Vagina (tissue), 2 donors: ENCODE results near the gene LRWD1.

ENCODE experiments used
- CTCF ChIP-seq, 3 experiments: fragments of 450-650 bp in 2 of 3; fragments of 200-600 bp in 1 of 3; sonication (generic) in 1 of 3; IDR thresholded peaks; one replicate each; pipeline ENCODE4 v1.5.1; 2017 to 2019; ENCODE audit warnings: antibody characterized with exemption in 3 of 3, mild to moderate bottlenecking in 2 of 3, moderate library complexity in 2 of 3
- POLR2A ChIP-seq, 2 donors: fragments of 450-650 bp; IDR thresholded peaks; one replicate each; pipeline ENCODE4 v1.6.1; 2017; ENCODE audit warnings: antibody characterized with exemption in 2 of 2, mild to moderate bottlenecking in 2 of 2, moderate library complexity in 2 of 2
- POLR2AphosphoS5 ChIP-seq, 2 donors: sonication (generic); formaldehyde crosslinking; IDR thresholded peaks; one replicate each; pipeline ENCODE4 v1.9.0; 2017; ENCODE audit warnings: antibody characterized with exemption in 2 of 2, mild to moderate bottlenecking in 2 of 2, low read depth in 1 of 2; ENCODE audit not compliant: insufficient read depth in 1 of 2

DNA sequence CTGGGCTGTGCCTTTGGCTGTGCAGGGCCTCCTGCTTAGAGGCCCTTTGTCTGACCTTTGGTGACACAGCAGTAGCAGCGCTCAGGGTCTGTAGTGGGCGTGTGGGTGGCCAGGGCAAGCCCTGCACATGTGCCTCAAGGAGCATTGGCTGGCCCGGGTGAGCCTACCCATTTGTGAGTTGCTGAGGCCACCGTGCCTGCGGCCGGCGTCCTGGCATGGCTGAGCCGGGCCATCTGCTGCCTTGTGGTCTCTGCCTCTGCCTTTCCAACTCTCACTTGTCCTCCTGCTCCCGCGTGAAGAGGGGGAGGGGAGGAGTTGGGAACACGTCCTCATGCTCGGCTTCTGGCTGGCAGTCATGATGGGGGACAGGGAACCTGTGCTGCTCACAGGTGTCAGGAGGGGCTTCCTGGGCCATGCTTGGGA lies 40.6 kb upstream of the LRWD1 start:
- TF ChIP-seq CTCF (IDR thresholded peaks at IDR 0.05): no peak
- no peak for TF ChIP-seq POLR2A (IDR thresholded peaks at IDR 0.05)
- no peak for TF ChIP-seq POLR2AphosphoS5 (IDR thresholded peaks at IDR 0.05; ENCODE audit: insufficient read depth in 1 of 2, low read depth in 1 of 2)
